ENCODE measurements around the gene ST8SIA1.
"Not testable (repeated sequence)": the region's sequence is repeated elsewhere in the genome, so short reads cannot be mapped to it uniquely, and the experiment has no call there.

Gene ST8SIA1

DNA sequence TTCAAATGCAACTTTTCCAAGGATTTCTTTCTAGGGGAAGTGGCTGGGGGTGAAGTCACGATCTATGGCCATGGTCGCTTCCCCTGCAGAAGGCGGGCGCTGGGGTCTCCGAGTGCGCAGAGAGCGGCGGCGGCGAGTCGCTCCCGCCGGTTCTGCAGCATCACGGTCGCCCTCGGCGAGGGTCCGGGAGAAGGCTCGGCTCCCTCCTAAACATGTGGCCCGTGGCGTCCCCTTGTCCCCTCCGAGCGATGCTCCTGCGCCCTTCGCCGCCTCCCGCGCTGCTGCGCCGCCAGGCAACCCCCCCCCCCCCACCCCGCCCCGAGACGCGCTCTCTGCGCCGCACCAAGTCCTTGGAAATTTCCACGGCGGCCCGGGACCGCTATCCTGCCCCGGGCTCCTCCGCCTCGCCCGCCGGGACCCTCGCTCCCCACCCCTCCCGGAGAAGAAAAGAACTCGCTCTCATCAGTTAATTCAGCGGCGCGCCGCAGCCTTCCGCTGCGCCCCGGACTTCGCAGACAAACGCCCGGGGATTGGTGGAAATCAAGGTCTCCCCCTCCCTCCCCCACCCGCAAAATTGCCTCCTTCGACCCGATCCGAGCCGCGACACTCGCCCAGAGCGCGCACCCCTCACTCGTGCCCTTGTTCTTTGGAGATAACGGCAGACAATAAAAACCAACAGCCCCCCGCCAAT, at the start of gene ST8SIA1:
Gene ST8SIA1, minus strand, starts transcription at position 298 of the 691 bp plus-strand sequence. CDS start 475 bp downstream, outside the sequence.
- DNase-seq (ENCODE audit: low read depth): no peak

- no peak for DNase-seq (ENCODE audit: low read depth)
These were observed 45.5 kb upstream of the ST8SIA1 start for GRCh38 chr12:22380031-22380430.

DNA sequence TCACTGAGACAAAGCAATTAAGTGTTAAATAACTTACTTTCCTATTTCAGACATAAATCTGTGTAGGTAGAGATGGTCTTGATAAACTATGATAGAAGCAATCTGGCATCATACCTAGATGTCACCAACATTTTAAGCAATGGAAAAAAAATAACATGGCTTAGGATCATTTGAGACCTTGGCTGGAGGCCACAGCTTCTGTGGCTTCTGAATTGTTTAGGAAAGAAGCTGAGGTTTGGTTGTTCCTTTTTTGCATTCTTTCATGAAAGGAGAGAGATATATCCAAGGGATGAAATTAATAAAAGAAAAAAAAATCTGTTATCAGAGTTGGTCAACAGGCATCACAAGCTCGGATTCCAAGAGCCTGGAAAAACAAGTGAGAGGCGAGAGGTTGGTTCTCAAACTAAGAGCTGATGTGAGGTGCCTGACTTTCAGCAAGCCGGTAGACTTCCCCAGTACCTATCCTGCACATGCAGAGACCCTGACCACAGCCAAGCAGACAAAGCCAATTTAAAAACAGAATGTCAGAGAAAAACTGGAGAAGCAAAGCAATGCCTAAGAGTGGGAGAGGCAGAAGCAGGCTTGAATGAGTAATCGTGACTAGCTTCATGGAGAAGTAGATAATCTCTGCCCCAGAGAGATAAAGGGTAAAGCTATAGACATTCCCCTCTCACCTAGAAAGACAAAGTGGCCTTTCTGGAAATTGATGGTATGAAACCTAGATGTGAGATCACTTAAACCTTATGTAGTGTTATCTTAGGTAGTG, 43.4 kb upstream of the ST8SIA1 start:
- peak; percentile 33 for DNase-seq (ENCODE audit: low read depth)

DNA sequence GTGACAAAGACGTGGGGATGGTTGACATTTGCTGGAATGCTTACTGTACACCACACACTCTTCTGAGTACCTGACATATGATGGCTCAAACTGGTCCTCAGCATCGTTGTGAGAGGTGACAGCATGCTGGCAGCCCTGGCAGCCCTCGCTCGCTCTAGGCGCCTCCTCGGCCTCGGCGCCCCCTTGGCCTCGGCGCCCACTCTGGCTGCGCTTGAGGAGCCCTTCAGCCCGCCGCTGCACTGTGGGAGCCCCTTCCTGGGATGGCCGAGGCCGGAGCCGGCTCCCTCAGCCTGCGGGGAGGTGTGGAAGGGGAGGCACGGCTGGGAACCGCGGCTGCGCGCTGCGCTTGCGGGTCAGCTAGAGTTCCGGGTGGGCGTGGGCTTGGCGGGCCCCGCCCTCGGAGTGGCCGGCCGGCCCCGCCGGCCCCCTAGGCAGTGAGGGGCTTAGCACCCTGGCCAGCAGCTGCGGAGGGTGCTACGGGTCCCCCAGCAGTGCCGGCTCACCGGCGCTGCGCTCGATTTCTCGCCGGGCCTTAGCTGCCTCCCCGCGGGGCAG, 42.2 kb upstream of the ST8SIA1 start:
- DNase-seq (ENCODE audit: low read depth): not testable (repeated sequence)

- no peak for DNase-seq (ENCODE audit: low read depth)
These were observed 40.0 kb upstream of the ST8SIA1 start for GRCh38 chr12:22374508-22374907.

DNA sequence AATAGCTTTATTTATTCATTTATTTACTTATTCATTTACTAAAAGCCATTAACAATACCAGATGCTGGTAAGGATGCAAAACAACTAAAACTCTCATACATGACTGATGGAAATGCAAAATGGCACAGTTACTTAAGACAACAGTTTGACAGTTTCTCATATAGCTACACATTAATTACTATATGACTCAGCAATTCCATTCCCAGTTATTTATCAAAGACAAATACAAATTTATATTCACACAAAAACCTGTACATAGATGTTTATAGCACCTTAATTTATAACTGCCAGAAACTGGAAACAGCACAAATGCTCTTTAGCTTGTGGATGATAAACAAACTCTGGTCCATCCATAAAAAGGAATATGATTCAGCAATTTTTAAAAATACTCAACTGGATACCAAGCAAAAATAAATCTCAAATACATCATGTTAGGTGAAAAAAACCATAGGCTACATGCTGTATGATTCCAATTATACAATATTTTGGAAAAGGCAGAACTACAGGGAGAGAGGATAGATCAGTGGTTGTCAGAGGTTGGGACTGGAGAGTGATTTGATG, 37.9 kb upstream of the ST8SIA1 start:
- no peak for DNase-seq (ENCODE audit: low read depth)

DNA sequence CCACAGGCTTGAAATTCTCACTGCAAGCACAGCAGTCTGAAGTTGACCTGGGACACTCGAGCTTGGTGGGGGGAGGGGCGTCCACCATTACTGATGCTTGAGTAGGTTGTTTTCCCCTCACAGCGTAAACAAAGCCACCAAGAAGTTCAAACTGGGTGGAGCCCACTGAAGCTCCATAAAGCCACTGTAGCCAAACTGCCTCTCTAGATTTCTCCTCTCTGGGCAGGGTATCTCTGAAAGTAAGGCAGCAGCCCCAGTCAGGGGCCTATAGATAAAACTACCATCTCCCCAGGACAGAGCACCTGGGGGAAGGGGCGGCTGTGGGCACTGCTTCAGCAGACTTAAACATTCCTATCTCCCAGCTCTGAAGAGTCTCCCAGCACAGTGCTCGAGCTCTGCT, 31.7 kb upstream of the ST8SIA1 start:
- DNase-seq (ENCODE audit: low read depth): no peak

GRCh38 chr12:22361785-22362184, 27.3 kb upstream of the ST8SIA1 start:
- no peak for DNase-seq (ENCODE audit: low read depth)

DNA sequence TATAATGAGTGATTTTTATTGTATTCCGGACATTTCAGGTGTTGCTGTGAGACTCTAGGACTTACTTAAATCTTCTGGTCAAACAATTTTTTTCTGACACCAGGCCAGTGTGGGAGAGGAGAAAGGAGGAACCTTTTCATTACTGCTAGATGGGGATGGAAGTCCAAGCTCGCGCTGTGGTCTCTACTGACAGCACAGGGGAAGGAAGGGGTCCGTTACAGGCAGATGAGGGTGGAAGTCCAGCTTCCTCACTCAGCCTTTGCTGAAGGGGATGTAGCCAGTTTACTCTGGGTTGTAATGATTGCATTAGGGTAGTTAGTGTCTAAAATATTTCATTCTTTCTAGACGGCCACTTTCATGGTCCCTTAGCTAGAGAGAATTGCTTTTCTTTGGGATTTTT, 26.3 kb upstream of the ST8SIA1 start:
- no peak for DNase-seq (ENCODE audit: low read depth)

DNA sequence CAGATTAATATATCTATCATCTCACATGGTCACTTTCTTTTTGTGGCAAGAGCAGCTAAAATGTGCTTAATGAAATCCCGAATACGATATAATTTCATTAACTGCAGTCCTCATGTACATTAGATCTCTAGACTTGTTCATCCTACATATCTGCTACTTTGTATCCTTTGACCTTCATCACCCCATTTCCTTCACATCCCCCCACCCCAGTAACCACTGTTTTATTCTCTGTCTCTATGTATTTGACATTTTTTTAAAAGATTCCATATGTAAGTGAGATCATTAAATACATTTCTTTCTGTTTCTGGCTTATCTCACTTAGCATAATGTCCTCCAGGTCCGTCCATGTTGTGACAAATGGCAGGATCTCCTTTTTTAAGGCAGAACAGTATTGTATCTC, 23.0 kb upstream of the ST8SIA1 start:
- DNase-seq (ENCODE audit: low read depth): no peak

DNA sequence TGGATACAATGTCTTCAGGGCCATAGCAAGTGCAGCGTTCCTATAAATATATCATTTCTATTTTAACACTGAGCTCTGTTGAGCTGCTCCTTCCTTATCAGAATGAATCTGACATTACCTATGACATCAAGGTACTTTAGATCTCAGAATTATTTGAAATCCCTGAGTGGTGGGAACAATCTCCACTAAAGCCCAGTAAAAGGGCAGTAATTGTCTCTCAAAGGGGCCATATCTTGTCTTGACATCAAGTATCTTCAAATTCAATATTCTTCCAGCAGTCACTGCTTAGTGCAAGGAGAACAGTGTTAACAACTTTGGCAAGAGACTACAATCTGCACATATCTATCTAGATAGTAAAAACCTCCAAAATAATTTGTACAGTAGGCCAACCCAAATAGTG, 21.7 kb upstream of the ST8SIA1 start:
- no peak for DNase-seq (ENCODE audit: low read depth)

- DNase-seq (ENCODE audit: low read depth): no peak
These were observed 20.6 kb upstream of the ST8SIA1 start for GRCh38 chr12:22355011-22355580.

DNA sequence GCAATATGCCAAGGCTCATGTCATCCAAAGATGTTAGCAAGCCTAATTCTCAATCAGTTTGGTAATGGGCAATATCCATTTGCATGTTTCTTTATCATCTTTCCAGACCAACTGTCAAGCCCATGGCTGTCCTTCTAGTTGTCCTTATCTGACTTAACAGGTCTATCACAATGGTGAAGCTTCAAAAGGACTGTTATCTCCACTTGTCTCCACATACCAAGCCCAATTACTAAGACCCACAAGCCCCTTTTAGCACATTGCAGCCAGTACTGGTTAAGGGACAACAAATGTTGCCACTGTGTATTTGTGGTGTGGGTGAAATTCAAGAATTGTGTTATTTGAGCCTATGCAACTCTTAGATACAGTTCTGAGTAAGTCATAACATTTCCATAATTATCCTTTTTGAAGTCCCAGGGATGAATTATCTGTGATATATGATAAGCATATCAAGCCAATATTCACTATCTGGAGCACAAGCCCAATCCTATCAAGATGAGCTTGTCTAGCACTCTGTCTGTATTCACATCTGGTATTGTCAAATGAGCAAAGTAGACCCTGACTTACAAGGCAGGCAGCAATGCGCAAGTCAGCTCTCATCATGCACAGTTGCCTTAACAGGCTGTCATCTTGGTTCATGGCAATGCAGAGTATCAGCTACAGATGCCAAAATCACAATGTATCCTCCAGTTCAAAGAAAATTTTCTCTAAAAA, 19.3 kb upstream of the ST8SIA1 start:
- no peak for DNase-seq (ENCODE audit: low read depth)

GRCh38 chr12:22350886-22351285, 16.4 kb upstream of the ST8SIA1 start:
- no peak for DNase-seq (ENCODE audit: low read depth)

DNA sequence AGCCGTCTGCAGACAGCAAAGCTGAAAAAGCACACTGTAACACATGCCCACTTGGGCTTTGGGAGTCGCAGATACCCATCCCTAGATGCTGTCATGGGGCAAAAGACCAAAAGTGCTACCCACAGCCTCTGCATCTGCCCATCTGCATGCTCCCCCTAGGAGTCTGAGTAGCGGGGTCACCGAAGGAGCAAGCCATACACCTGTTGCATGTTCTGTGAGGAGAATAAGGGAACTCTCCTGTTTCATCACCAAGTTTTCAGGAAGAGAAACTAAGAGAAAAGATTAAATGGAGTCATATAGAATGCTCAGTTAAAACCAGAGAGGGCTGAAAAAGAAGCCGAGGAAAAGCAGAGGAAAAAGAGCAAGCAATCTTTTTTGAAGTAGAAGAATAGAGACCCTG, 13.7 kb upstream of the ST8SIA1 start:
- no peak for DNase-seq (ENCODE audit: low read depth)

GRCh38 chr12:22340143-22340542, 5.6 kb upstream of the ST8SIA1 start:
- no peak for DNase-seq (ENCODE audit: low read depth)

- DNase-seq (ENCODE audit: low read depth): no peak
These were observed 5.2 kb upstream of the ST8SIA1 start for GRCh38 chr12:22339691-22340090.

DNA sequence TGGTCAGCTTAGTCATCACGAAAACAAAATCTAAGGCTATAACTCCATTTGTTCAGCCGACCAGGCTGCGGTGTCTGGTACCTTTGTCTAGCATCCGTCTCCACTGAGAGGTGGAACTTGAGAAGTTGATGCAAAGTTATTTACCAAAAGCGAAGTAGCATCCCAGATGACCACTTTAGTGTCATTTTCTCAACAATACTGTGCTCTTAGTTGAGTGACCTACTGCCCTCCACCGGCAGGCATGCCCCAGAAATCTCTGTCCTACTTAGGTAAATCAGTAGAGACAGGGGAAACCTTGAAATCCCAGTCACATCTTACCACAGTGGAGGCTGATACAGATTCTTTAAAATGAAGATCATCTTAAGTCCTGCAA, 1.3 kb upstream of the ST8SIA1 start:
- no peak for DNase-seq (ENCODE audit: low read depth)

DNA sequence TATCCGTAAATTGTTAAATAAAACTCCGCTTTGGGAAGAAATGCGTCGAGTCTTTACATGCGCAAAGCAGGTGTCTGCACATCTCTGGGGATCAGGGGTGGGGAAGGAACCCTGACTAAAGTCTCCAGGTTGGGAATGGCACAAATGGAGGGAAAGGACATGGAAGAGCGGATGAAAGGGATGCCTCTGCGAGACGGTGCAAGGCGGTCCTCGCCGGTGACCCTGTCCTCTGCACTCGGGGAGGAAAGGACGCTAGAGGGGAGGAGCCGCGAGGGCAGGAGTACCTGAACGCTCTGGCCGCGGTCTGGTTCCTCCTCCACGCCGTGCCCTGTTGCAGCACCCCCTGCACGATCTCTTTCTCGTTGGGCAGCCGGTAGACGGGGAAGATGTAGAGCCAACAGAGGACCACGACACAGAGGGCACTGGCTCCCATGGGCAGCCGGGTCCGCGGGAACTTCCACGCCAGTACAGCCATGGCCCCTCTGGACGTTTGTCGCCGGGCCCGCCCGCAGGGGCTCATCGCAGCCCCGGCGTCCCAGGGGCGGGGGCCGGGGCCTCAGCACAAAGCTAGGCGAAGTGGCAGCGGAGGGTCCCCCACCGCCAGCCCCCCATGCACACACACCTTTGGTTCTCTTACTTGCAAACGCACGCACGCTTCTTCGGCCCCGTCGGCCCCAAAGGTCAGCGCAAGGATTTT, 646 bp downstream of the ST8SIA1 start:
- DNase-seq (ENCODE audit: low read depth): no peak

DNA sequence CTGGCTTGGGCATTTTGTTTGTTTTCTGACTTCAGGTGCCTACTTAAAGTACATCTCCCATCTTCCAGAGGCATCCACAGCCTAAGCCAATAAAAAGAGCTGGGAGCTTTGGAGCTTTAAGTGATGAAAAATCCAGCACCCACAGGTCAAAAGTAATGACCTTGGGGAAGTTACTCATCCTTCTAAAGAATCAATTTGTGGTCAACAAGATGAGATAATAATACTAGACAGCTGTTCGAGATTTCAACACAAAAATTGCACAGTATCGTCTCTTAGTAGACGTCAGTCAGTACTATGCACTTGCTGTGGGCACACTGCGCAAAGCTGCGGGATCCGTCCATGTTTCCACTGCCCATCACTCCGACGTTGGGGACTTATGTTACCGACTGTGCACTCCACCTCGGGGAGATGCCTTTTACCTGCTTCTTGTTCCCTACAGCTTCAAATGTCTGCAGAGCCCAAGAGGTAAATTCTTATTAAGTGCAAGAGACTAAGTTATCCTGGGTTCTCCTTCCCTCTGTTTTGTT, 1.3 kb downstream of the ST8SIA1 start:
- peak; percentile 66 for DNase-seq (ENCODE audit: low read depth)

GRCh38 chr12:22332202-22332601, 2.3 kb downstream of the ST8SIA1 start:
- no peak for DNase-seq (ENCODE audit: low read depth)

Data from stromal cell of bone marrow (primary cell).